Measurements from ENCODE around the gene PAX5. TPM values are rescaled to one million over a fixed set of nuclear protein-coding genes. Genes with fewer than 3 reads are reported as not detected.

Gene PAX5
- total RNA-seq, 4 donors from 2014 or later: not detected

DNA sequence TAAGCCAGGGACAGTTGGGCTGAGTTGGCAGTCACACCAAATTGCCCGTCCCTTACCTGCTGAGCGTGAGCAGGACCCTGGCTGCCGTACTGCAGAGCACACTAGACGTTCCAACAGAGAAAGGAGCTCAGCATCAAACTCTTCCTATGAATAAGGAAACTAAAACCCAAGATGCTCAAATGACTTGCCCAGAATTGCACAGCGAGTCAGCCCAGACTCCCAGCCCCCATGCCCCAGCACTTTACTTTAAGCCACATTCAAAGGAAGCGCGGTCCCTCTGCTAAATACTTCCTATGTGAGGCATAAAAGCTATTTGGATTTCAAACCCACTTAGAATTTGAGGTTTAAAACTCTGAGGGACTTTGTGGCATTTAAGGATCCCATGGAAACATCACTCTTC is 23.9 kb downstream of the PAX5 start:
- no peak overlapping the region for H3K4me3 ChIP-seq
- no peaks in the 10 kb centered on the region for H3K9me3 ChIP-seq
- TF ChIP-seq POLR2A (IDR thresholded peaks at IDR 0.05) (no peak), EP300 (IDR thresholded peaks at IDR 0.05) (no peak)
- TF ChIP-seq, protein P1, sequence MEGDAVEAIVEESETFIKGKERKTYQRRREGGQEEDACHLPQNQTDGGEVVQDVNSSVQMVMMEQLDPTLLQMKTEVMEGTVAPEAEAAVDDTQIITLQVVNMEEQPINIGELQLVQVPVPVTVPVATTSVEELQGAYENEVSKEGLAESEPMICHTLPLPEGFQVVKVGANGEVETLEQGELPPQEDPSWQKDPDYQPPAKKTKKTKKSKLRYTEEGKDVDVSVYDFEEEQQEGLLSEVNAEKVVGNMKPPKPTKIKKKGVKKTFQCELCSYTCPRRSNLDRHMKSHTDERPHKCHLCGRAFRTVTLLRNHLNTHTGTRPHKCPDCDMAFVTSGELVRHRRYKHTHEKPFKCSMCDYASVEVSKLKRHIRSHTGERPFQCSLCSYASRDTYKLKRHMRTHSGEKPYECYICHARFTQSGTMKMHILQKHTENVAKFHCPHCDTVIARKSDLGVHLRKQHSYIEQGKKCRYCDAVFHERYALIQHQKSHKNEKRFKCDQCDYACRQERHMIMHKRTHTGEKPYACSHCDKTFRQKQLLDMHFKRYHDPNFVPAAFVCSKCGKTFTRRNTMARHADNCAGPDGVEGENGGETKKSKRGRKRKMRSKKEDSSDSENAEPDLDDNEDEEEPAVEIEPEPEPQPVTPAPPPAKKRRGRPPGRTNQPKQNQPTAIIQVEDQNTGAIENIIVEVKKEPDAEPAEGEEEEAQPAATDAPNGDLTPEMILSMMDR (IDR thresholded peaks at IDR 0.05): no peak
- no peak overlapping the region for H3K27ac ChIP-seq
- 66 to 73% methylated on average over 7 of the region's 7 CpGs for WGBS, 2 donors
- no peaks in the 10 kb centered on the region for H3K4me1 ChIP-seq
- no peak for DNase-seq (ENCODE audit: low spot score in 2 of 2)
- peaks cover 0 to 89% of the 10 kb centered on the region in 2 donors for H3K27me3 ChIP-seq
- H3K36me3 ChIP-seq: no peaks in the 10 kb centered on the region

DNA sequence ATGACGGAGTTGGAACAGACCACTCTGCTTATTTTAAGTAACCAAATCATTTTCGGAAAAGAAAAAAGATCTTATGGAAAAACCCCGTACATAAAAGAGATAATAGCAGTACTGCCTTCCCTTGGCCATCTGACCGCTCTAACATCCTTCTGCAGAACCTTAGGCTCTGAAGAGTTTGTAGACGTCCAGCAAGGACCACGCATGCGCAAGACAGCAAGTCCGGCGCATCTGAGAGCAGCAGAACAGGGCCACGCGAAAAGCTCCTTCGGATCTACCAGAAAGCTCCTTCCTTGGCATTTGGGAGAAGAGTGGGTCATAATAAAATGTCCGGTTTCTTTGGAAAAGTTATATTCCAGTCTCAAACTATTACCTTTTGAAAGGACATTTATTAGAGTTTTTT is 26.8 kb downstream of the PAX5 start:
- DNase-seq (ENCODE audit: low spot score in 2 of 2): no peak
- WGBS, 2 donors: 83 to 87% methylated on average over 13 of the region's 13 CpGs

DNA sequence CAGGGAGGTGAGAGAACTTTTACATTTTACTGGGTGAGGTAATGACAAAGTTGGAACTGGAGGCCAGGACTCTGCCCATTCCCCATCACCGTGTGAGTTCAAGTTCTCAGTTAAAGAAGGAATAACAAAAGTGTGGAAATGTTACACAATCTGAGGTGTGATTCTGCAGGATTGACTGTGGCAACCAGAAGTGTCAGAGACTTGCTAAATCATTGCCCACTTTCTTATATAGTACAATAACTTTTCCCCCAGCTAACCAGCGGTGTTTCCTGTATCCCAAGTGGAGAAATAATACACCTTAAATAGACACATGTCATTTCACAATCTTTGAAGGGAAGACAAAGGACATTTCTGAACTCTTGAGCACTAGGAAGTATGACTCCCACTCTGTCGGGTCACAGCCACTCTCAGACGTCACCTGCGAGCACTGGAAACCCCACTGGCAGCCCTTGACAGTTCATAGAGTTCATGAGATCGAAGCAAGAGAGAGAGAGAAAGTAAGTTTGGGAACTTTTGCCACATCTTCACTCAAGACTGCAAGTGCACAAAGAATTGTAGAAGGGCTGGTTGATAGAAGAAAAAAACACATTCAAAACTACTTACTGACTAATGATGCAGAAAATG is 28.4 kb downstream of the PAX5 start:
- Histone ChIP-seq H3K4me3 (no peak overlapping the region), H3K27me3 (peaks cover 0 to 97% of the 10 kb centered on the region in 2 donors), H3K27ac (no peak overlapping the region), H3K4me1 (peaks cover 0 to 7% (median 0%) of the 10 kb centered on the region in 4 donors), H3K36me3 (no peaks in the 10 kb centered on the region), H3K9me3 (no peaks in the 10 kb centered on the region)
- WGBS, 2 donors: 59 to 61% methylated on average over 6 of the region's 6 CpGs
- no peak for DNase-seq (ENCODE audit: low spot score in 2 of 2)
- TF ChIP-seq, protein P1 (IDR thresholded peaks at IDR 0.05): no peak
- TF ChIP-seq POLR2A (IDR thresholded peaks at IDR 0.05): no peak
- no peak for TF ChIP-seq EP300 (IDR thresholded peaks at IDR 0.05)

More for the DNA sequence above, 26.8 kb downstream of the PAX5 start:
- Histone ChIP-seq H3K4me1 (peaks cover 0 to 5% (median 0%) of the 10 kb centered on the region in 4 donors), H3K27me3 (peaks cover 0 to 93% of the 10 kb centered on the region in 2 donors), H3K9me3 (no peaks in the 10 kb centered on the region), H3K36me3 (no peaks in the 10 kb centered on the region), H3K27ac (no peak overlapping the region), H3K4me3 (no peak overlapping the region)
- TF ChIP-seq, protein P1 (IDR thresholded peaks at IDR 0.05): no peak

DNA sequence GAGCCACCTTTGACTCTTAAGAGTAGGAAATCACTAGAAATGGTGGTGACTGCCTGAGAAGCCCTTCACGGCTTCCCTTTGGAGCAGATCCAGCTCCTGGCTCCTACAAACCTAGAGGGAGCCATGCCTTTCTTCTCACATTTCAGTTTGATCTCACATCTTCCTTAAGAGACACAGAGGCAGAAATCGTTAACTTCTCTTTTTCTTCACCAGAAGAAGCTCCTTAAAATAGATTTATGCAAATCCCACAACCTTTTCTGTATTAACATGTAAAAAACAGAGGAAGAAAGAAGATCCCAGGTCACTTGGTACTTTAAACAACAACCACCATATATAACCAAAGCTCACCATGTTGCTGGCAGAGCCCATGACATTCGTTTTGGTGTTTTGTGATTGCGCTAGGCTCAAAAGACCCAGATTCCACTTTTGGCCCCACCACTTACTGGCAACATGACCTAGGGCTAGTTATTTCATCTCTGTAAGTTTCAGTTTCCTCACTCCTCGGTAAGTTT is 29.6 kb downstream of the PAX5 start:
- Histone ChIP-seq H3K27me3 (peaks cover 0 to 98% of the 10 kb centered on the region in 2 donors), H3K36me3 (no peaks in the 10 kb centered on the region), H3K4me3 (no peak overlapping the region), H3K27ac (no peak overlapping the region), H3K4me1 (peaks cover 0 to 7% (median 0%) of the 10 kb centered on the region in 4 donors), H3K9me3 (no peaks in the 10 kb centered on the region)
- no peak for DNase-seq (ENCODE audit: low spot score in 2 of 2)
- WGBS, 2 donors: 39 to 50% methylated on average over 5 of the region's 5 CpGs
- no peak for TF ChIP-seq POLR2A (IDR thresholded peaks at IDR 0.05)
- no peak for TF ChIP-seq EP300 (IDR thresholded peaks at IDR 0.05)
- TF ChIP-seq, protein P1 (IDR thresholded peaks at IDR 0.05): no peak

DNA sequence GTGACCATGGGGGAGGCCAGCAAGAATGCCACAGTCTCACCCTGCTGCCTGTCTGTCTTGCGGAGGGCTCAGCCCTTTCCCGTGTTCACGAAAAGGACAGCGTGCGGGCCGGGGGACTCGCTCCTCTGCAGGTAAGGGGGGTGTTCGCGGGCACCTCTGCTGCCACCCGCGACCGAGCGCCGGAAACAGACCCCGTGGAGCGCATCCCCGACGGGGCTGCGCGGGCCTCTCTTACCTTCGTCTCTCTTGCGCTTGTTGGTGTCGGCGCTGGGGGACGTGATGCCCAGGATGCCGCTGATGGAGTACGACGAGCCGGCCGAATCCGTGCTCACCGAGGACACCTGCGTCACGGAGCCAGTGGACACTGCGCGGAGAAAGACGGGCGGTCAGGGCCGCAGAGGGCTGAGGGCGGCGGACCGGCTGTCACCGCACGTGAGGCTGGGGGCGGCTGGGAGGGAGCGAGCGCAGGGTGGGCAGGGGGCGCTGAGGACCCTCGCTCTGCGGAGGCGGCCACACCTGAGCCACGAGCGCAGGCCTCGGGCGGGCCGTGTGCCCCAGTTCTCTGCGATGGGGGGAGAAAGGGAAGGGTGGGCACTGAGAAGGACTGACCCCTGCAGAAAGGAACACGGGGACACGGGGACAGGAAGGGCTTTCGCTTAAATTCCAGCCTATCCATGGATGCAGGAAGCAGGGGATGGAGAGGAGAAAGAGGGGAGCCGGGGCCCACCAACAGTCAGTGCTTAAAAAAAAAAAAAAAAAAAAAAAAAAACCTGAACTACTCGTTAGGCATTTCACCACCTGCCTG is 31.5 kb downstream of the PAX5 start:
- 2 to 6% methylated on average over 33 to 48 of the region's 62 CpGs for WGBS, 2 donors
- Histone ChIP-seq H3K9me3 (no peaks in the 10 kb centered on the region), H3K36me3 (no peaks in the 10 kb centered on the region), H3K27ac (peak overlapping the region in 1 of 4 donors; percentile 64), H3K4me1 (peaks cover 0 to 7% (median 0%) of the 10 kb centered on the region in 4 donors), H3K27me3 (peaks cover 0 to 87% of the 10 kb centered on the region in 2 donors), H3K4me3 (peak overlapping the region in 1 of 4 donors; percentile 15)
- no peak for DNase-seq (ENCODE audit: low spot score in 2 of 2)
- TF ChIP-seq POLR2A (IDR thresholded peaks at IDR 0.05): no peak
- TF ChIP-seq, protein P1 (IDR thresholded peaks at IDR 0.05): no peak
- no peak for TF ChIP-seq EP300 (IDR thresholded peaks at IDR 0.05)
